PC-9 (cell line): Measurements from ENCODE around the gene TMA7B. TPM values are rescaled to one million over a fixed set of nuclear protein-coding genes. Genes with fewer than 3 reads are reported as not detected.

ENCODE experiments used
- BruUV-seq: library from RNA; stranded (reverse); fragments of 400-500 nt; replicated peaks from 2 replicates; lab custom pipeline; 2021; lab: Mats Ljungman, UMichigan
- CTCF ChIA-PET: fragments of 300-600 bp; sonication (Branson Sonifier 250); formaldehyde crosslinking; loops from one replicate; lab custom pipeline; 2022; ENCODE audit warnings: antibody characterized with exemption; lab: Charles Lee
- POLR2A ChIA-PET: fragments of 300-600 bp; sonication (Branson Sonifier 250); formaldehyde crosslinking; loops from one replicate; lab custom pipeline; 2022; ENCODE audit warnings: antibody characterized with exemption; ENCODE audit not compliant: unreplicated experiment; lab: Charles Lee
- DNase-seq, 2 experiments: peaks; one replicate each; pipeline versions ENCODE4 v3.0.0 to v3.0.0-alpha.2; 2015 to 2022; ENCODE audit warnings: mixed read lengths in 1 of 2
- H2AFZ ChIP-seq: fragments of 200-600 bp; sonication (generic); 2 replicates; pipeline ENCODE4 v1.8.1; 2017; ENCODE audit warnings: antibody characterized with exemption
- H3F3A ChIP-seq: fragments of 200-600 bp; sonication (generic); 2 replicates; pipeline ENCODE4 v1.8.1; 2017; ENCODE audit warnings: antibody characterized with exemption, mild to moderate bottlenecking, low read depth; ENCODE audit not compliant: insufficient read depth
- H3K27ac ChIP-seq: fragments of 200-600 bp; sonication (generic); 2 replicates; pipeline ENCODE4 v1.6.1; 2016; ENCODE audit warnings: mixed run types
- H3K27me3 ChIP-seq: fragments of 200-600 bp; sonication (generic); 2 replicates; pipeline ENCODE4 v1.6.1; 2016; ENCODE audit warnings: low read depth, mixed run types; ENCODE audit not compliant: insufficient read depth
- H3K36me3 ChIP-seq: fragments of 200-600 bp; sonication (generic); 2 replicates; pipeline ENCODE4 v1.6.1; 2016; ENCODE audit warnings: low read depth, mixed run types
- H3K4me1 ChIP-seq: fragments of 200-600 bp; sonication (generic); replicated peaks from 2 replicates; pipeline ENCODE4 v1.6.1; 2016; ENCODE audit warnings: mixed run types; ENCODE audit not compliant: insufficient read depth
- H3K4me2 ChIP-seq: fragments of 200-600 bp; sonication (generic); 2 replicates; pipeline ENCODE4 v1.6.1; 2017; ENCODE audit warnings: mixed run types
- H3K4me3 ChIP-seq: fragments of 200-600 bp; sonication (generic); 2 replicates; pipeline ENCODE4 v1.6.1; 2016; ENCODE audit warnings: mixed run types
- H3K79me2 ChIP-seq: fragments of 200-600 bp; sonication (generic); 2 replicates; pipeline ENCODE4 v1.6.1; 2017; ENCODE audit warnings: low read depth, mixed run types
- H3K9me2 ChIP-seq: fragments of 200-600 bp; sonication (generic); 2 replicates; pipeline ENCODE4 v1.8.1; 2017; ENCODE audit warnings: mild to moderate bottlenecking; ENCODE audit not compliant: insufficient read depth
- H3K9me3 ChIP-seq: fragments of 200-600 bp; sonication (generic); 2 replicates; pipeline ENCODE4 v1.8.1; 2016; ENCODE audit warnings: low read depth; ENCODE audit not compliant: insufficient read depth
- H4K20me1 ChIP-seq: fragments of 200-600 bp; sonication (generic); 2 replicates; pipeline ENCODE4 v1.8.1; 2017; ENCODE audit not compliant: insufficient read depth
- CTCF ChIP-seq: fragments of 200-600 bp; sonication (generic); conservative IDR thresholded peaks from 2 replicates; pipeline ENCODE4 v1.6.1; 2017; ENCODE audit warnings: mixed run types, antibody characterized with exemption, mild to moderate bottlenecking, moderate library complexity
- EZH2 ChIP-seq: fragments of 200-600 bp; sonication (generic); IDR thresholded peaks from 2 replicates; pipeline ENCODE4 v1.8.0; 2017; ENCODE audit warnings: antibody characterized with exemption, low read depth
- intact Hi-C: fragments of 100-400 bp; cut with micrococcal nuclease; formaldehyde crosslinking; loops from one replicate; pipeline ENCODE4 v1.10.0; 2022; ENCODE audit not compliant: unreplicated experiment
- total RNA-seq: library from RNA; stranded (reverse); gene quantifications from 2 replicates; pipeline ENCODE4 v1.2.3, GENCODE V29; 2021

TMA7B gene
- total RNA-seq, 1 experiment from 2014 or later: not detected

GRCh38 chr22:40001800-40002577 lies 41.8 kb downstream of the TMA7B start:
- no peak overlapping the region for H3K27ac ChIP-seq

GRCh38 chr22:40002935-40003715 lies 42.9 kb downstream of the TMA7B start:
- Histone ChIP-seq H4K20me1 (no peaks in the 10 kb centered on the region; the same call in 1 of the 2 replicates), H2AFZ (no peak overlapping the region), H3K4me2 (no peak overlapping the region), H3F3A (peaks cover 8% of the 10 kb centered on the region; the same call in 1 of the 2 replicates), H3K27ac (no peak overlapping the region), H3K4me3 (no peak overlapping the region), H3K9me3 (no peaks in the 10 kb centered on the region), H3K79me2 (no peaks in the 10 kb centered on the region), H3K36me3 (no peaks in the 10 kb centered on the region), H3K27me3 (no peaks in the 10 kb centered on the region), H3K4me1 (peaks cover 23% of the 10 kb centered on the region), H3K9me2 (no peaks in the 10 kb centered on the region)
- ChIA-PET POLR2A (no interaction called here), CTCF (no interaction called here)
- no peak for DNase-seq
- BruUV-seq: no TSS peak
- intact Hi-C loops: no loop called here
- TF ChIP-seq EZH2 (no peak), CTCF (no peak)

More at GRCh38 chr22:40001800-40002577, 41.8 kb downstream of the TMA7B start:
- Histone ChIP-seq H3K79me2 (no peaks in the 10 kb centered on the region), H3K4me3 (no peak overlapping the region), H3K9me2 (no peaks in the 10 kb centered on the region), H3F3A (peaks cover 10% of the 10 kb centered on the region; the same call in 1 of the 2 replicates), H4K20me1 (no peaks in the 10 kb centered on the region), H3K36me3 (no peaks in the 10 kb centered on the region), H3K4me2 (peak overlapping the region; percentile 16), H3K27me3 (no peaks in the 10 kb centered on the region), H3K9me3 (no peaks in the 10 kb centered on the region), H3K4me1 (peaks cover 33% of the 10 kb centered on the region), H2AFZ (no peak overlapping the region)
- ChIA-PET CTCF (no interaction called here), POLR2A (no interaction called here)
- TF ChIP-seq EZH2 (no peak), CTCF (no peak)
- DNase-seq: peak in 1 of 2 experiments; percentile 30
- intact Hi-C loops: no loop called here
- no TSS peak for BruUV-seq

- intact Hi-C loops: no loop called here
- no peak overlapping the region for H2AFZ ChIP-seq
- BruUV-seq: no TSS peak
- no peaks in the 10 kb centered on the region for H3K27me3 ChIP-seq
- no peaks in the 10 kb centered on the region for H3K79me2 ChIP-seq
- H3K9me2 ChIP-seq: no peaks in the 10 kb centered on the region
- H3K36me3 ChIP-seq: no peaks in the 10 kb centered on the region
- no peak overlapping the region for H3K4me2 ChIP-seq
- ChIA-PET POLR2A (no interaction called here), CTCF (no interaction called here)
- no peak overlapping the region for H3K27ac ChIP-seq
- H3K9me3 ChIP-seq: no peaks in the 10 kb centered on the region
- TF ChIP-seq EZH2: no peak
- no peak for DNase-seq
- H3K4me1 ChIP-seq: peaks cover 16% of the 10 kb centered on the region
- no peaks in the 10 kb centered on the region for H3F3A ChIP-seq
- no peaks in the 10 kb centered on the region; the same call in 1 of the 2 replicates for H4K20me1 ChIP-seq
- H3K4me3 ChIP-seq: no peak overlapping the region
Observed at GRCh38 chr22:40004836-40005235, 44.6 kb downstream of the TMA7B start.
